ENCODE measurements around the gene NR2E3.

DNA sequence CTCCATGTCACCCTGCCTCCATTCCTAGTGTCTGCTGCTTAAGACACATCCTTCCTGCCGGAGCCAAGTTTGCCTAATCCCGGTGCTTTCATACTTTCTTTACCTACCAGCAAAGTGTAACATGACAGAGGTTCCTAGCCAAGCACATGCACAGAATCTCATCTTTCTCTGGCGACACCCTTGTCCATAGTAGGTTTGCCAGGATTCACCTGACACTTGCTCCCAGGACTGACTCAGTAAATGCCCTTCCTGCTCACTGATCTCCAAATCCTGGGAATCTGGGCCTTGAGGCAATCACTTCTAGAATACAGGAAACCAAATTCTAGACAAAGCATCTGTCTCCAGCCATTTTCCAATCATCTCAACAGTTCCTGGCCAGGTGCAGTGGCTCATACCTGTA is 10.2 kb upstream of the NR2E3 start:
- TF ChIP-seq, protein P1, sequence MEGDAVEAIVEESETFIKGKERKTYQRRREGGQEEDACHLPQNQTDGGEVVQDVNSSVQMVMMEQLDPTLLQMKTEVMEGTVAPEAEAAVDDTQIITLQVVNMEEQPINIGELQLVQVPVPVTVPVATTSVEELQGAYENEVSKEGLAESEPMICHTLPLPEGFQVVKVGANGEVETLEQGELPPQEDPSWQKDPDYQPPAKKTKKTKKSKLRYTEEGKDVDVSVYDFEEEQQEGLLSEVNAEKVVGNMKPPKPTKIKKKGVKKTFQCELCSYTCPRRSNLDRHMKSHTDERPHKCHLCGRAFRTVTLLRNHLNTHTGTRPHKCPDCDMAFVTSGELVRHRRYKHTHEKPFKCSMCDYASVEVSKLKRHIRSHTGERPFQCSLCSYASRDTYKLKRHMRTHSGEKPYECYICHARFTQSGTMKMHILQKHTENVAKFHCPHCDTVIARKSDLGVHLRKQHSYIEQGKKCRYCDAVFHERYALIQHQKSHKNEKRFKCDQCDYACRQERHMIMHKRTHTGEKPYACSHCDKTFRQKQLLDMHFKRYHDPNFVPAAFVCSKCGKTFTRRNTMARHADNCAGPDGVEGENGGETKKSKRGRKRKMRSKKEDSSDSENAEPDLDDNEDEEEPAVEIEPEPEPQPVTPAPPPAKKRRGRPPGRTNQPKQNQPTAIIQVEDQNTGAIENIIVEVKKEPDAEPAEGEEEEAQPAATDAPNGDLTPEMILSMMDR (conservative IDR thresholded peaks at IDR 0.05; ENCODE audit: low read length) = no peak
- no peak for TF ChIP-seq EZH2phosphoT487 (IDR thresholded peaks at IDR 0.05; ENCODE audit: borderline replicate concordance, low read depth, low read length)

Measured in OCI-LY7 (cell line).